Measurements from ENCODE around the gene LEKR1. TPM values are rescaled to one million over a fixed set of nuclear protein-coding genes. Genes with fewer than 3 reads are reported as not detected.
"Not testable (repeated sequence)": the region's sequence is repeated elsewhere in the genome, so short reads cannot be mapped to it uniquely, and the experiment has no call there.

Gene LEKR1
- total RNA-seq, 2 experiments from 2014 or later = 0.47 to 0.54 TPM

DNA sequence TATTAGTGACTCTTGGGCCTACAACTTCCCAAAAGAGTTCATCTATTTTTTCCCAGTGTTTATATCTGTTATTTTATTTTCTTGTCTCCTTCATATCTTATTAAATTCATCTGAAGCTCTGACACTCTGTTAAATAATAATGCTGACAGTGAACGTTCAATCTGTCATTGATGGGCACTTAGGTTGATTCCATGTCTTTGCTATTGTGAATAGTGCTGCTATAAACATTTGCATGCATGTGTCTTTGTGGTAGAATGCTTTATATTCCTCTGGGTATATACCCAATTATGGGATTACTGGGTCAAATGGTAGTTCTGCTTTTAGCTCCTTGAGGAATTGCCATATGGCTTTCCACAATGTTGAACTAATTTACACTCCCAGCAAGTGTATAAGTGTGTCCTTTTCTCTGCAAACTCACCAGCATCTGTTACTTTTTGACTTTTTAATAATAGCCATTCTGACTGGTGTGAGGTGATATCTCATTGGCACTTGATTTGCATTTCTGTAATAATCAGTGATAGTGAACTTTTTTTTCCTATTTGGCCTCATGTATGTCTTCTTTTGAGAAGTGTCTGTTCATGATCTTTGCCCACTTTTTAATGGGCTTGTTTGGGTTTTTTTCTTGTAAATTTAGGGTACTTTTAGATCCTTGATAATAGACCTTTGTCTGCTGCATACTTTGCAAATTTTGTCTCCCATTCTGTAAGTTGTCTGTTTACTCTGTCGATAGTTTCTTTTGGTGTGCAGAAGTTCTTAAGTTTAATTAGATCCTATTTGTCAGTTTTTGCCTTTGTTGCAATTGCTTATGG, 122.5 kb downstream of the LEKR1 start:
- Mint-ChIP-seq H3K27me3 (peaks cover 50% of the 10 kb centered on the region), H3K4me1 (no peaks in the 10 kb centered on the region), H3K4me3 (no peak overlapping the region), H3K36me3 (ENCODE audit: low read depth) (no peaks in the 10 kb centered on the region), H3K9me3 (peaks cover 6% of the 10 kb centered on the region), H3K27ac (no peak overlapping the region)
- POLR2A ChIA-PET = no interaction called here
- CTCF ChIA-PET = no interaction called here
- DNase-seq = no peak

DNA sequence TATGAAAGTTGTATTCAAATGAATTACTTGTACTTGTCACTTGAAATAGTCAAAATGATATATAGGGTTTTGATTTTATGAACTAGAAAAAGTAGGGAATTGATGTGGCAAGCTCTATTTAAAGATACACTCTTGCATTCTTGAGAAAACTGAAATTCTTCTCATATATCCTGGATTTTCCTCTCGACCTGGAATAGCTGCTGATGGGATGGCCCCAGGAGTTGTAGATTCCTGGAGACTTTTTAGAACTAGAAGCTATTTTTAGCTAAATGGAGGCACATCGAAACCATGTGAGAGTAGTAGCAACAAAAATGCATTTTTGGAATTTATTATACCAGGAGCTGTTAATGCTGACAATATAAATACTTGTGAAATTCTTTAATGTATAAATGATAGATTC, 125.9 kb downstream of the LEKR1 start:
- DNase-seq = no peak
- H3K36me3 Mint-ChIP-seq (ENCODE audit: low read depth) = no peaks in the 10 kb centered on the region
- H3K27ac Mint-ChIP-seq = no peak overlapping the region
- no peaks in the 10 kb centered on the region for H3K4me1 Mint-ChIP-seq
- CTCF ChIA-PET = interaction anchor here (1.4 kb wide), 1 partner anchor 10 kb away, joined by 3 read pairs; no protein-coding TSS in a partner anchor
- no peak overlapping the region for H3K4me3 Mint-ChIP-seq
- H3K9me3 Mint-ChIP-seq = peaks cover 3% of the 10 kb centered on the region
- POLR2A ChIA-PET = no interaction called here
- H3K27me3 Mint-ChIP-seq = peaks cover 45% of the 10 kb centered on the region

DNA sequence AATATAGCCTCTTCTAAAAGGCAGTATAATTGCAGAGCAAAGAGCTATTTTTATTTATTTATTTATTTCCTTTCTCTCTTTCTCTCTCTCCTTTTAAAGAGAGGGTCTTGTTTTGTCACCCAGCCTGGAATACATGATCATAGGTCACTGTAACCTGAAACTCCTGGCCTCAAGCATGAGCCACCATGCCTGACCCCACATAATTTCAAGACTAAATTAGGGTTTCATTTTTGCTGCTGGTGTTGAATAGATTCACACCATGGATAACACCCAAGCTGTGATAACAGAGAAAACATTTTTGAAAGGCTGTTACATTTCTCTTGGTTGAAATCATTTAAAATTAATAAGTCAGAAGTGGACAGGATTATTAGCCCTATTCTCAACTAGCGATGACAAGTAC, 131.6 kb downstream of the LEKR1 start:
- peaks cover 34% of the 10 kb centered on the region for H3K27me3 Mint-ChIP-seq
- POLR2A ChIA-PET = no interaction called here
- no peaks in the 10 kb centered on the region for H3K4me1 Mint-ChIP-seq
- H3K27ac Mint-ChIP-seq = no peak overlapping the region
- no peak overlapping the region for H3K4me3 Mint-ChIP-seq
- CTCF ChIA-PET = no interaction called here
- no peaks in the 10 kb centered on the region for H3K36me3 Mint-ChIP-seq (ENCODE audit: low read depth)
- peaks cover 3% of the 10 kb centered on the region for H3K9me3 Mint-ChIP-seq
- no peak for DNase-seq

GRCh38 chr3:156963096-156963495, 136.9 kb downstream of the LEKR1 start:
- no peak for DNase-seq
- ChIA-PET CTCF (no interaction called here), POLR2A (no interaction called here)
- Mint-ChIP-seq H3K27me3 (peaks cover 9% of the 10 kb centered on the region), H3K4me1 (no peaks in the 10 kb centered on the region), H3K4me3 (no peak overlapping the region), H3K27ac (no peak overlapping the region), H3K9me3 (no peaks in the 10 kb centered on the region), H3K36me3 (ENCODE audit: low read depth) (no peaks in the 10 kb centered on the region)

DNA sequence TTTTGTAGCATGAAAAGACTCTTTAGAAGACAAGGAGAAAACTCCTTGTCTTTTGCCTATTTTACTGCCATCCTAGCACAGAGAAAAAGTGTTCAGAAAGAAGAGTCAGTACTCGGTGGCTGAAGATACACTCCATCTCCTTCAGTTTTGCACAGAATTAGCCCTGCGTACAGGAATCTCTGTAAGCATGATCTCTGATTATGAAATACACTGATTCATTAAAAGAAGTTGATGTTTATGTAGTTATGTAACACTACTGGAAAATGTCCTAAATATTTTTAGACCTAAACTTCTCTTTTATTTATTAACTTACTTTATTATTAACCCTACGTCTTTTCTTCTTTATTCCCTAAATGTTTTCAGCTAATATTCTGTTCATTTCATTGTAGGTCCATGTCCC, 138.4 kb downstream of the LEKR1 start:
- ChIA-PET POLR2A (no interaction called here), CTCF (no interaction called here)
- Mint-ChIP-seq H3K4me1 (no peaks in the 10 kb centered on the region), H3K4me3 (no peak overlapping the region), H3K36me3 (ENCODE audit: low read depth) (no peaks in the 10 kb centered on the region), H3K27ac (no peak overlapping the region), H3K27me3 (peaks cover 12% of the 10 kb centered on the region), H3K9me3 (no peaks in the 10 kb centered on the region)
- no peak for DNase-seq

- POLR2A ChIA-PET; H3K4me3 Mint-ChIP-seq; DNase-seq; H3K36me3 Mint-ChIP-seq (ENCODE audit: low read depth); CTCF ChIA-PET; H3K4me1 Mint-ChIP-seq; H3K9me3 Mint-ChIP-seq; H3K27ac Mint-ChIP-seq: not testable (repeated sequence)
- H3K27me3 Mint-ChIP-seq = peaks cover 17% of the 10 kb centered on the region
Measured at GRCh38 chr3:156966349-156966748, 140.2 kb downstream of the LEKR1 start.

GRCh38 chr3:156973954-156974353, 147.8 kb downstream of the LEKR1 start:
- no peak overlapping the region for H3K27ac Mint-ChIP-seq
- ChIA-PET CTCF (no interaction called here), POLR2A (no interaction called here)
- H3K27me3 Mint-ChIP-seq = peaks cover 25% of the 10 kb centered on the region
- peaks cover 8% of the 10 kb centered on the region for H3K4me1 Mint-ChIP-seq
- DNase-seq = no peak
- peaks cover 2% of the 10 kb centered on the region for H3K9me3 Mint-ChIP-seq
- H3K36me3 Mint-ChIP-seq (ENCODE audit: low read depth) = no peaks in the 10 kb centered on the region
- H3K4me3 Mint-ChIP-seq = no peak overlapping the region

DNA sequence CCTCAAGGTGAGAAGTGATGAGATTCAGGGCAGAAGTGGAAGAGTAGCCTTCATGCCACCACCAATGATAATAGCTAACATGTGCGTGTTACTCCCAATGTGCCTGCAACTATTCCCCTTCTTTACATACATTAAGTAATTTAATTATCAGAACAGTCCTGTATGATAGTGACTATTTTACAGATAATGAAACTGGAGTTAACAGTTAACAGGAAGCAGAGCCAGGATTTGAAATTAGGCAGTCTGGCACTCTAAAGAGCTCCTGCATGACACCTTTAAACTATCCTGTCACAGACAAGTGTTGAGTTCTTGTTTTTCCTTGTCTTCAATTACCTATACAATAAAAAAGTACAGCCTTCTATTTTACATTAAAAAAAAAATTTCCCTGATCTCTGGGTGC, 148.8 kb downstream of the LEKR1 start:
- no peak overlapping the region for H3K4me3 Mint-ChIP-seq
- H3K9me3 Mint-ChIP-seq = peaks cover 2% of the 10 kb centered on the region
- CTCF ChIA-PET = interaction anchor here (1.0 kb wide), 1 partner anchor 10 kb away, joined by 3 read pairs; no protein-coding TSS in a partner anchor
- peaks cover 20% of the 10 kb centered on the region for H3K27me3 Mint-ChIP-seq
- POLR2A ChIA-PET = no interaction called here
- H3K36me3 Mint-ChIP-seq (ENCODE audit: low read depth) = no peaks in the 10 kb centered on the region
- H3K4me1 Mint-ChIP-seq = peaks cover 9% of the 10 kb centered on the region
- no peak for DNase-seq
- no peak overlapping the region for H3K27ac Mint-ChIP-seq

- Mint-ChIP-seq H3K9me3 (peaks cover 2% of the 10 kb centered on the region), H3K4me3 (no peak overlapping the region), H3K4me1 (peaks cover 9% of the 10 kb centered on the region), H3K27ac (no peak overlapping the region), H3K36me3 (ENCODE audit: low read depth) (no peaks in the 10 kb centered on the region), H3K27me3 (peaks cover 18% of the 10 kb centered on the region)
- DNase-seq = no peak
- POLR2A ChIA-PET = no interaction called here
- CTCF ChIA-PET = interaction anchor here (1.0 kb wide), 1 partner anchor 9 kb away, joined by 3 read pairs; no protein-coding TSS in a partner anchor
Measured at GRCh38 chr3:156975721-156976120, 149.6 kb downstream of the LEKR1 start.

DNA sequence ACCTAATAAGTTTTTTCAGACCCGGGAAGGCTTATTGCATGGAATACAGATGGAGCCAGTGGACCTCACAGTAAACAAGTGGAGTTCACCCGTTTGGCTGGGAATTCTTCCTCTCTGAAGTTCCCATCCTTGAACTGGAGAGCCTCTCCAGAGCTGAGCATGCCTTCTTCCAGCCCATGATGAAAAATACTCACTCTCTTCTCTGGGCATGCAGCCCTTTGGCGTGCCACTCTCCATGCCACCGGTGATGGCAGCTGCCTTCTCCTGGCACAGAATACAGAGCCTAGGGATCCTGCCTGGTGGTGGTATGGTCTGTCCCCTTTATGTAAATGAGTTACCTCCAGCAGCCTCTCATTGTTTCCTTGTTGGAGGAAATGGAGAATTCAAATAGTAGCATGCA, 150.8 kb downstream of the LEKR1 start:
- H3K9me3 Mint-ChIP-seq = no peaks in the 10 kb centered on the region
- no peaks in the 10 kb centered on the region for H3K36me3 Mint-ChIP-seq (ENCODE audit: low read depth)
- peaks cover 16% of the 10 kb centered on the region for H3K27me3 Mint-ChIP-seq
- POLR2A ChIA-PET = interaction anchor here (0.6 kb wide), 1 partner anchor 274 kb away, joined by 6 read pairs; no protein-coding TSS in a partner anchor
- DNase-seq = no peak
- CTCF ChIA-PET = no interaction called here
- H3K27ac Mint-ChIP-seq = no peak overlapping the region
- H3K4me3 Mint-ChIP-seq = no peak overlapping the region
- peaks cover 9% of the 10 kb centered on the region for H3K4me1 Mint-ChIP-seq

DNA sequence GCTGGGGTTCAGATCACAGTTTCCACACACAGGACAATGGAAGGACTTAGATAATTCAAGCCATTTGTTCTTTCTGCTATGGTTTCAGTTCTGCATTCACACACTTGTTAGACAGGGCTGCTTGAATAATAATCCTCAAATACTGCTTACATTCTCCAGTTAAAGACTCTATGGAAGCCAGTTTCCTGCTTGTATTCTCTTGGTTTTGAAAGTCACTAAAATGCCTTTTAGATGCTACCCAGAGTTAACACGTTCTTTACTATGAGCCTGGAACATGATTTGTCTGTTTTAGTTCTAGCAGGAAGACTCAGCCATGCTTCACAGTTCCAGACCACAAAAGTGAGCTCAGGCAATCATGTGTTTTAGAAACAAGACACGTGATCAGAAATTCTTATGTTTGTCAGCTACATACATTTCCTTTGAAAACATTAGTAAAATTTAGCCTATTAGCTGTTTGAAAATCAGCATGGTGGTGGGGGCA, 152.4 kb downstream of the LEKR1 start:
- Mint-ChIP-seq H3K4me1 (peaks cover 9% of the 10 kb centered on the region), H3K4me3 (no peak overlapping the region), H3K9me3 (no peaks in the 10 kb centered on the region), H3K27ac (no peak overlapping the region), H3K27me3 (peaks cover 13% of the 10 kb centered on the region), H3K36me3 (ENCODE audit: low read depth) (no peaks in the 10 kb centered on the region)
- no peak for DNase-seq
- ChIA-PET CTCF (no interaction called here), POLR2A (no interaction called here)

- no peak for DNase-seq
- Mint-ChIP-seq H3K4me3 (no peak overlapping the region), H3K9me3 (no peaks in the 10 kb centered on the region), H3K27me3 (peaks cover 12% of the 10 kb centered on the region), H3K27ac (no peak overlapping the region), H3K4me1 (peaks cover 9% of the 10 kb centered on the region), H3K36me3 (ENCODE audit: low read depth) (no peaks in the 10 kb centered on the region)
- CTCF ChIA-PET = no interaction called here
- POLR2A ChIA-PET = no interaction called here
Measured at GRCh38 chr3:156981005-156981404, 154.9 kb downstream of the LEKR1 start.

- H3K27me3 Mint-ChIP-seq = peaks cover 7% of the 10 kb centered on the region
- H3K36me3 Mint-ChIP-seq (ENCODE audit: low read depth) = no peaks in the 10 kb centered on the region
- no peaks in the 10 kb centered on the region for H3K9me3 Mint-ChIP-seq
- no peak for DNase-seq
- POLR2A ChIA-PET = no interaction called here
- H3K4me1 Mint-ChIP-seq = peaks cover 5% of the 10 kb centered on the region
- H3K4me3 Mint-ChIP-seq = no peak overlapping the region
- no peak overlapping the region for H3K27ac Mint-ChIP-seq
- CTCF ChIA-PET = no interaction called here
Measured at GRCh38 chr3:156983559-156983958, 157.4 kb downstream of the LEKR1 start.

DNA sequence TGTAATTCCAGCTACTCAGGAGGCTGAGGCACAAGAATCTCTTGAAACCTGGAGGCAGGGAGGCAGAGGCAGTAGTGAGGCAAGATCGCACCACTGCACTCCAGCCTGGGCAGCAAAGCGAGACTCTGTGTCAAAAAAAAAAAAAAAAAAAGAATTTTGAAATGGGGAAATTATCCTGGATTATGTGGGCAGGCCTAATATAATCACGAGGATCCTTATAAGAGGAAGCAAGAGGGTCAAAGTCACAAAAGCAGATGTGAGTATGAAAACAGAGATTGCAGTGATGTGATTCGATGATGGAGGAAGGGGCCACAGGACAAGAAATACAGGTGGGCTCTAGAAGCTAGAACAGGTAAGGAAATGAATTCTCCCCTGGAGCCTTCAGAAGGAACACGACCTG, 159.6 kb downstream of the LEKR1 start:
- ChIA-PET POLR2A (no interaction called here), CTCF (interaction anchor here (0.6 to 1.0 kb wide), 4 partner anchors 10 to 214 kb away, joined by 3 to 4 read pairs (median 3); no protein-coding TSS in a partner anchor)
- Mint-ChIP-seq H3K9me3 (no peaks in the 10 kb centered on the region), H3K4me3 (no peak overlapping the region), H3K27ac (no peak overlapping the region), H3K27me3 (peaks cover 12% of the 10 kb centered on the region), H3K36me3 (ENCODE audit: low read depth) (no peaks in the 10 kb centered on the region), H3K4me1 (no peaks in the 10 kb centered on the region)
- no peak for DNase-seq

Measured in activated CD4-positive, alpha-beta T cell treated with anti-CD3 and anti-CD28 coated beads, Interleukin-2, amount 10 ng/mL, durations not matched to agents 7 days and 5 days (primary cell).